ENCODE data around the gene NME8.

Gene NME8

GRCh38 chr7:37901890-37902524 lies 53.6 kb downstream of the NME8 start:
- no peak for DNase-seq

GRCh38 chr7:37908221-37908788 lies 59.9 kb downstream of the NME8 start:
- no peak for DNase-seq

- DNase-seq = no peak
Measured at GRCh38 chr7:37912756-37913155, 64.4 kb downstream of the NME8 start.

- peak; percentile 37 to 58 for DNase-seq
Measured at GRCh38 chr7:37915438-37915837, 67.0 kb downstream of the NME8 start.

- DNase-seq = no peak
Measured at GRCh38 chr7:37916017-37916672, 67.7 kb downstream of the NME8 start.

- peak; percentile 63 to 67 for DNase-seq
Measured at GRCh38 chr7:37916673-37917660, 68.6 kb downstream of the NME8 start, which contains the start of gene SFRP4. Gene SFRP4 (minus strand): TSS chr7:37916817. CDS start chr7:37916537, 280 bp downstream.

- no peak for DNase-seq
Measured at GRCh38 chr7:37918526-37918925, 70.1 kb downstream of the NME8 start.

- peak; percentile 76 to 82 for DNase-seq
Measured at GRCh38 chr7:37920305-37920848, 72.0 kb downstream of the NME8 start, which contains the start of gene EPDR1. Gene EPDR1 (plus strand): TSS chr7:37920640. CDS start chr7:37920940, 300 bp downstream.

- DNase-seq = peak; percentile 44 to 61
Measured at GRCh38 chr7:37920849-37921805, 72.7 kb downstream of the NME8 start.

GRCh38 chr7:37921876-37922275 lies 73.5 kb downstream of the NME8 start:
- DNase-seq = no peak

GRCh38 chr7:37923996-37924395 lies 75.6 kb downstream of the NME8 start:
- no peak for DNase-seq

- DNase-seq = no peak
Measured at GRCh38 chr7:37924491-37925041, 76.2 kb downstream of the NME8 start.

- no peak for DNase-seq
Measured at GRCh38 chr7:37925620-37926019, 77.2 kb downstream of the NME8 start.

GRCh38 chr7:37927773-37928444 lies 79.5 kb downstream of the NME8 start:
- peak; percentile 21 to 36 for DNase-seq

- DNase-seq = no peak
Measured at GRCh38 chr7:37928878-37929277, 80.5 kb downstream of the NME8 start.

- no peak for DNase-seq
Measured at GRCh38 chr7:37930226-37930948, 82.0 kb downstream of the NME8 start.

GRCh38 chr7:37932543-37932942 lies 84.1 kb downstream of the NME8 start:
- no peak for DNase-seq

- DNase-seq = no peak
Measured at GRCh38 chr7:37933018-37933566, 84.7 kb downstream of the NME8 start.

GRCh38 chr7:37942934-37943610 lies 94.7 kb downstream of the NME8 start:
- no peak for DNase-seq

Measured in AML-193 (cell line).